ENCODE measurements around the gene ELFN2.

DNA sequence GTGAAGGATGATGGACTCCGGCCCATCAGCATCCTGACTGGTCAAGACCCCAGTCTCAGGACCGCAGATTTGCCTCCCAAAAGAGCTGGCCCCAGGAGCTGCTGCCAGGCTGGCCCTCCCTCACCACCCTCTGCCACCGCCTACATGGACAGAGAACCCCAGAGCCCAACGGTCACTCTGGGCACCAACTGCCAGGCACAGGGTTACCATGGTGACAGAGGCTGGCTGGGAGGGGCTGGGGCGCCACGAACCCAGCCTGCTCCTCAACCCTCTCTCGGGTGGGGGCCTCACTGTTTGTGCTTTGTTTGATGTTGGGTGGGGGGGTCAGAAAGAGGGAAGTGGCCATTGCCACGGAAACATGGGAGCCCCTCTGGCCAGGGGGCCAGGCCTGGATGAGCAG lies 55.8 kb downstream of the ELFN2 start:
- TF ChIP-seq, protein P1, sequence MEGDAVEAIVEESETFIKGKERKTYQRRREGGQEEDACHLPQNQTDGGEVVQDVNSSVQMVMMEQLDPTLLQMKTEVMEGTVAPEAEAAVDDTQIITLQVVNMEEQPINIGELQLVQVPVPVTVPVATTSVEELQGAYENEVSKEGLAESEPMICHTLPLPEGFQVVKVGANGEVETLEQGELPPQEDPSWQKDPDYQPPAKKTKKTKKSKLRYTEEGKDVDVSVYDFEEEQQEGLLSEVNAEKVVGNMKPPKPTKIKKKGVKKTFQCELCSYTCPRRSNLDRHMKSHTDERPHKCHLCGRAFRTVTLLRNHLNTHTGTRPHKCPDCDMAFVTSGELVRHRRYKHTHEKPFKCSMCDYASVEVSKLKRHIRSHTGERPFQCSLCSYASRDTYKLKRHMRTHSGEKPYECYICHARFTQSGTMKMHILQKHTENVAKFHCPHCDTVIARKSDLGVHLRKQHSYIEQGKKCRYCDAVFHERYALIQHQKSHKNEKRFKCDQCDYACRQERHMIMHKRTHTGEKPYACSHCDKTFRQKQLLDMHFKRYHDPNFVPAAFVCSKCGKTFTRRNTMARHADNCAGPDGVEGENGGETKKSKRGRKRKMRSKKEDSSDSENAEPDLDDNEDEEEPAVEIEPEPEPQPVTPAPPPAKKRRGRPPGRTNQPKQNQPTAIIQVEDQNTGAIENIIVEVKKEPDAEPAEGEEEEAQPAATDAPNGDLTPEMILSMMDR (conservative IDR thresholded peaks at IDR 0.05) = no peak
- TF ChIP-seq EZH2 (IDR thresholded peaks at IDR 0.05; ENCODE audit: low read depth) = no peak
